ENCODE data around the gene ACKR3. TPM values are rescaled to one million over a fixed set of nuclear protein-coding genes. Genes with fewer than 3 reads are reported as not detected.

The ACKR3 gene
- total RNA-seq, 1 donor from 2014 or later: 0.65 TPM

GRCh38 chr2:236576087-236576486 lies 6.5 kb downstream of the ACKR3 start:
- no peak overlapping the region for H3K27ac Mint-ChIP-seq
- no peak for DNase-seq (ENCODE audit: low spot score)
- no peak overlapping the region for H3K4me3 Mint-ChIP-seq
- H3K27me3 Mint-ChIP-seq (ENCODE audit: insufficient read depth): peaks cover 6% of the 10 kb centered on the region
- peaks cover 2% of the 10 kb centered on the region for H3K36me3 Mint-ChIP-seq (ENCODE audit: low read depth)
- H3K4me1 Mint-ChIP-seq (ENCODE audit: low read depth): no peaks in the 10 kb centered on the region
- H3K9me3 Mint-ChIP-seq: no peaks in the 10 kb centered on the region
- intact Hi-C loops (cut with micrococcal nuclease): no loop called here

- peaks cover 2% of the 10 kb centered on the region for H3K27me3 Mint-ChIP-seq (ENCODE audit: insufficient read depth)
- peaks cover 2% of the 10 kb centered on the region for H3K36me3 Mint-ChIP-seq (ENCODE audit: low read depth)
- no peak overlapping the region for H3K27ac Mint-ChIP-seq
- no peak for DNase-seq (ENCODE audit: low spot score)
- no peak overlapping the region for H3K4me3 Mint-ChIP-seq
- intact Hi-C loops (cut with micrococcal nuclease): no loop called here
- H3K9me3 Mint-ChIP-seq: no peaks in the 10 kb centered on the region
- H3K4me1 Mint-ChIP-seq (ENCODE audit: low read depth): no peaks in the 10 kb centered on the region
Measured at GRCh38 chr2:236576953-236577352, 7.3 kb downstream of the ACKR3 start.

GRCh38 chr2:236577481-236578410 lies 8.1 kb downstream of the ACKR3 start:
- no peak overlapping the region for H3K4me3 Mint-ChIP-seq
- peaks cover 2% of the 10 kb centered on the region for H3K27me3 Mint-ChIP-seq (ENCODE audit: insufficient read depth)
- H3K4me1 Mint-ChIP-seq (ENCODE audit: low read depth): no peaks in the 10 kb centered on the region
- peaks cover 2% of the 10 kb centered on the region for H3K36me3 Mint-ChIP-seq (ENCODE audit: low read depth)
- no peak for DNase-seq (ENCODE audit: low spot score)
- no peak overlapping the region for H3K27ac Mint-ChIP-seq
- intact Hi-C loops (cut with micrococcal nuclease): no loop called here
- H3K9me3 Mint-ChIP-seq: no peaks in the 10 kb centered on the region

DNA sequence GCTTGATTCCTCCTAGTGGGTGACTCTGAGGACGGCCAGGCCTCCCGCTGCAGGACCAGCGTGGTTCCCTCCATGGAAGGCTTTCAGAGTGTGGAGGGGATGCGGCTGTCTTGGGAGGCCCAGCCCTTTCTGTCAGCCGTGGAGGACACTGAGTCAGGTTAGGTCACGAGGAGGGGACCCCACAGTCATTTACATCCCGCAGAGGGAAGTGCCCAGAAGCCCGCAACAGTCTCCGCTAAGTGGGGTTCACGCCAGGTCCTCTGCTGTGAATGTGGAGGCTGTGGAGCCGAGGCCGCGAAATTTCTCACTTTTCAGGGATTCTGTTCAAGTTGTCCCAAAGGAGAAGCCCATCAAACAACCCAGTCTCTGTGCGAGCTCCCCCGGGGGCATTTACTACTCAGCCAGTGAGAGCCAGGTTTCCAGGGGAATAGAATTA lies 8.8 kb downstream of the ACKR3 start:
- Mint-ChIP-seq H3K36me3 (ENCODE audit: low read depth) (peaks cover 2% of the 10 kb centered on the region), H3K27ac (no peak overlapping the region), H3K9me3 (no peaks in the 10 kb centered on the region), H3K27me3 (ENCODE audit: insufficient read depth) (peaks cover 2% of the 10 kb centered on the region), H3K4me1 (ENCODE audit: low read depth) (no peaks in the 10 kb centered on the region), H3K4me3 (no peak overlapping the region)
- intact Hi-C loops (cut with micrococcal nuclease): no loop called here
- DNase-seq (ENCODE audit: low spot score): no peak

DNA sequence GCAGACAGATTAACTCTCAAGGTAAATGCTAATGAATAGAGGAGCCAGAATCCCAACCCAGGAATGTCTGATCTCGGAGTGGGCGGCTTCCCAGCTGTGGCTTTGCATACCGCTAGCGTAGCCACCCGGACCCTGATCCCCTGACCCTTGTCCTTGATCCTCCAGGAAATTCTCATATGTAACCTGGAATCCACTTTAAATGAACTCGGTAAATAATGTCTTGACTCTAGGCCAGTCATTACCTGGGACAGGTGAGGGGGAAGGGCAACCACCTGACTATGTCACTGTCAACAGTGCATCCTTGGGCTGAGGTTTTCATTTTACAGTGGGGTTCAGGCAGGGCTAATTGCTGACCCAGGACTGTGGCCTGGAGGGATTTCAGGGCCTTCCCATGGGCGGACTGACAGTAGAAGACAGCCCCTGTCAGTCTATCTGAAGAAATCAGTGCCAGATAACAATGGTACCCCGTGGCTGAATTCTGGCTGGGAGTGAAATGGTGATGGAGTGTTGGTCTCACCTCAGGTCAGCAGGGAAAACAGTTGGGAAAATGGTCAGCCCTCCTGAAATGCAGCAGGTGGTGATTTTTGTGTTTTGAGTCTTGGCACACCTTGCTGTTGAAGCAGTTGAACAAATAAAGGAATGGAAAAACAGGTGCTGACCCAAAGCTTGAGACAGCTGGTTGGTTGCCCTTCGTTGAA lies 9.6 kb downstream of the ACKR3 start:
- DNase-seq (ENCODE audit: low spot score): no peak
- intact Hi-C loops (cut with micrococcal nuclease): no loop called here
- peaks cover 2% of the 10 kb centered on the region for H3K36me3 Mint-ChIP-seq (ENCODE audit: low read depth)
- H3K27me3 Mint-ChIP-seq (ENCODE audit: insufficient read depth): peaks cover 2% of the 10 kb centered on the region
- H3K27ac Mint-ChIP-seq: no peak overlapping the region
- H3K9me3 Mint-ChIP-seq: no peaks in the 10 kb centered on the region
- no peaks in the 10 kb centered on the region for H3K4me1 Mint-ChIP-seq (ENCODE audit: low read depth)
- H3K4me3 Mint-ChIP-seq: no peak overlapping the region

DNA sequence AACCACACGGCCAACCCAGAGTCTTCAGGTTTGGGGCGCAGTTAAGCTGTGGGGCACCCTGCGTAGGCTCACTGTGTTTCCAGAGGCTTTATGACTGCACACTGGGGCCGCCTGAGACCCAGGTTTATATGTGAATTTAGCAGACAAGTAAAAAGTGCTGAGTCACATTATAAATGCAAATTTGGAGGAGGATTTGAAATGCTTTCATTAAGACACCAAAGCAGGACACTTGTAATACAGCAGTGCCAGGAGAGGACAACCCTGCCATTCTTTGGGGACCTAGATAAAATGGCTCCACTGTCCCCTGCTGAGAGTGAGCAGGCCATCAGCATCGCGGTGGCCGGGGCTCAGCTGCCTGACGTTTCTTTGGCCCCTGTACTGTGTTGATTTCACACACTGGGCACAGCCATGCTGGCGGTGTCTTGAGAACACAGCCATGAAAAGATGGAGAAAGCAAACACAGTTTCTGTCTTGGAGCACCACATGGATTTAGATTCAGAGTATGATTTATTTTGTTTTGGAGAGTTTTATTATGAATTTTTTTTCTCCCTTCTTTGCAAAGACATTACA lies 10.2 kb downstream of the ACKR3 start:
- H3K27me3 Mint-ChIP-seq (ENCODE audit: insufficient read depth): peaks cover 2% of the 10 kb centered on the region
- H3K27ac Mint-ChIP-seq: no peak overlapping the region
- peaks cover 2% of the 10 kb centered on the region for H3K36me3 Mint-ChIP-seq (ENCODE audit: low read depth)
- H3K4me1 Mint-ChIP-seq (ENCODE audit: low read depth): no peaks in the 10 kb centered on the region
- intact Hi-C loops (cut with micrococcal nuclease): no loop called here
- DNase-seq (ENCODE audit: low spot score): no peak
- no peak overlapping the region for H3K4me3 Mint-ChIP-seq
- H3K9me3 Mint-ChIP-seq: no peaks in the 10 kb centered on the region

- no peaks in the 10 kb centered on the region for H3K4me1 Mint-ChIP-seq (ENCODE audit: low read depth)
- intact Hi-C loops (cut with micrococcal nuclease): no loop called here
- H3K4me3 Mint-ChIP-seq: no peak overlapping the region
Measured at GRCh38 chr2:236580746-236581355, 11.2 kb downstream of the ACKR3 start.

DNA sequence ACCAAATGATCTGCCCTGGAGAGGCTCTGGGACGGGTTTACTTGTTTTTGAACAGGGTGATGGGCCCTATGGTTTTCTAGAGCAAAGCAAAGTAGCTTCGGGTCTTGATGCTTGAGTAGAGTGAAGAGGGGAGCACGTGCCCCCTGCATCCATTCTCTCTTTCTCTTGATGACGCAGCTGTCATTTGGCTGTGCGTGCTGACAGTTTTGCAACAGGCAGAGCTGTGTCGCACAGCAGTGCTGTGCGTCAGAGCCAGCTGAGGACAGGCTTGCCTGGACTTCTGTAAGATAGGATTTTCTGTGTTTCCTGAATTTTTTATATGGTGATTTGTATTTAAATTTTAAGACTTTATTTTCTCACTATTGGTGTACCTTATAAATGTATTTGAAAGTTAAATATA lies 11.9 kb downstream of the ACKR3 start:
- Mint-ChIP-seq H3K4me1 (ENCODE audit: low read depth) (no peaks in the 10 kb centered on the region), H3K4me3 (no peak overlapping the region), H3K9me3 (no peaks in the 10 kb centered on the region), H3K36me3 (ENCODE audit: low read depth) (peaks cover 2% of the 10 kb centered on the region), H3K27ac (no peak overlapping the region), H3K27me3 (ENCODE audit: insufficient read depth) (peaks cover 2% of the 10 kb centered on the region)
- intact Hi-C loops (cut with micrococcal nuclease): no loop called here
- no peak for DNase-seq (ENCODE audit: low spot score)

More at GRCh38 chr2:236580746-236581355, 11.2 kb downstream of the ACKR3 start:
- peaks cover 2% of the 10 kb centered on the region for H3K36me3 Mint-ChIP-seq (ENCODE audit: low read depth)
- peaks cover 2% of the 10 kb centered on the region for H3K27me3 Mint-ChIP-seq (ENCODE audit: insufficient read depth)
- H3K9me3 Mint-ChIP-seq: no peaks in the 10 kb centered on the region
- DNase-seq (ENCODE audit: low spot score): no peak
- no peak overlapping the region for H3K27ac Mint-ChIP-seq

DNA sequence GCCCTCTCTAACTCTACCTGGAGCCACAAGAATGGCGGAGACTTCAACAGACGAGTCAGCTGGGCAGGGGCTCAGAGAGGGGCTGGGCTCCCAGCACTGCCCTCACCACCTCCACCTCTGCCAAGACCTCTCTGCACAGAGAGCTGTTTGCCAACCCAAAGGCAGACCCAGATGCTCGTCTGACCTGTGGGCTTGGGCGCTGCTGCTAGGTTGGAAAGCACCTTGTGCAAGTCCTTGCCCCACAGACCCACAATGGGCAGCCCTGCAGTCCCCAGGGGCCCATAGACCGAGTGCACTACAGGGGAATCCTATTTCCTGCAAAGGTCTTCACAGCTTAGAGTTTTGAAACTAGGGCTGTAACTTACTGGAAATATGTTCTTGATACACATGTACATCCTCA lies 13.3 kb downstream of the ACKR3 start:
- intact Hi-C loops (cut with micrococcal nuclease): no loop called here
- H3K9me3 Mint-ChIP-seq: no peaks in the 10 kb centered on the region
- H3K36me3 Mint-ChIP-seq (ENCODE audit: low read depth): peaks cover 2% of the 10 kb centered on the region
- DNase-seq (ENCODE audit: low spot score): no peak
- H3K4me3 Mint-ChIP-seq: no peak overlapping the region
- H3K27me3 Mint-ChIP-seq (ENCODE audit: insufficient read depth): peaks cover 4% of the 10 kb centered on the region
- H3K4me1 Mint-ChIP-seq (ENCODE audit: low read depth): no peaks in the 10 kb centered on the region
- no peak overlapping the region for H3K27ac Mint-ChIP-seq

DNA sequence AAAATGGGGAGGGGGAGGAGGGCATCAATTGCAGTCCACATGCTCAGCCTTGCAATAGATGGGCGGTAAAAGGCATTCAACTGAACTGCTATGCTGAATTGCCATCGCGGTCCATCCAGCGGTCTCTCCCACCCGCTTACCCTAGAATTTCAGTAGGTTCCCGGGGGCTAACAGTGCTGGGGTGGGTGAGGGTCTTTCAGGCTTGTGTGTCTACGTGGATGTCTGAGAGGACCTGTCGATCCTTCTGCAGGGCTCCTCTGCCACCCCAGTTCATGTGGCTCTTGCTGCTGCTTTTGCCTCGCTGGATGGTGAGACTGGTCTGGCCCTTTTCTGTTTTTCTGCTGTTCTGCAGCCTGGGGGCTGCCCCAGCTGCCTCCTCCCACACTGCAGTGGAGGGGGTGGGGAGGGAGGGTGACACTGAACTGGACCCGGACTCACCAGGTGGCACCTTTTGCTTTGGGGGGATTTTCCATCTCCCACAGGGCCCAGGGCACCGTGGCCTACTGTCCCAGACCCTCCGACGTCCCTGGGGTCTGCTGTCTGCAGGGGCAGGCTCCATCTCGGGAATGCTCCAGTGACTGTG lies 14.1 kb downstream of the ACKR3 start:
- intact Hi-C loops (cut with micrococcal nuclease): no loop called here
- Mint-ChIP-seq H3K9me3 (no peaks in the 10 kb centered on the region), H3K4me3 (no peak overlapping the region), H3K27me3 (ENCODE audit: insufficient read depth) (peaks cover 4% of the 10 kb centered on the region), H3K27ac (no peak overlapping the region), H3K36me3 (ENCODE audit: low read depth) (peaks cover 2% of the 10 kb centered on the region), H3K4me1 (ENCODE audit: low read depth) (no peaks in the 10 kb centered on the region)
- no peak for DNase-seq (ENCODE audit: low spot score)

DNA sequence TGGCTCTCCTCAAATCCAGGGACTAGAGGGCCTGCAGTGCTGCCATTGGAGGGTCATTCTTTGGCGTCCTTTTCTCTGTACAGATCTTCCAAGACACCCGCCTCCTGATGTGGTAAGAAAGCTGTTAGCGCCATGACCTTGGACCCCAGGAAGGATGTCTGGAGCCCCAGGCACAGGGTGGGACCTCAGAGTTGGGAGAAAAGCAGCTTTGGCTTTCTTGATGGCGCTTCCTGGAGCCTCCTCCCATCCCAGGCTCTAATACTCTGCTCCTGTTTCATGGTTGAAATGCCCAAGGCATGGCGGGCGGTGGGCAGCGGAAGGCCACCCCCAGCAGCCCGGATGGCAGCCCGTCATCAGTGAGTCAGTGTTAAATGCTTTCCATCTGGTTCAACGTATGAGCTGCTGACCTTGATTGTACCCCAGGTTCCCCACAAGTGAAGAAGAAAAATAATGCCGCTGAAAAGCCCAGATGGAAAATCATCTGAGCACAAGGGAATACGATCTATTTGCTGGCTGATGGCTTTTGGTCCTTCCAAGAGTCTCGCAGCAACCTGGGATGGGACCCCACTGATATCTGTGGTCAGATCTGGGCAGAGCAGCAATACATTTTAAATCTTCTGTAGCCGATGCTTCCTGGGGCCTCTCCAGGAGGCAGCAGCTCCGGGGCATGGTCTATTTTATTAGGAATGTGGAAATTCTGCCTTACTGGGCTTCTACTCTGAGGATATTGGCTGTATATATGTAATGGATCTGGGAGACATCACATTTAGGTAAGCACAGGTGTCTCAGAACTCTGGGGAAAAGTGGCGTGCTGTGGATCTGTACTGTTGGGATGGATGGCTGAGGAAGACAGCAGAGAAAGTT lies 15.1 kb downstream of the ACKR3 start:
- H3K27me3 Mint-ChIP-seq (ENCODE audit: insufficient read depth): peaks cover 4% of the 10 kb centered on the region
- DNase-seq (ENCODE audit: low spot score): no peak
- no peak overlapping the region for H3K27ac Mint-ChIP-seq
- intact Hi-C loops (cut with micrococcal nuclease): no loop called here
- H3K4me1 Mint-ChIP-seq (ENCODE audit: low read depth): no peaks in the 10 kb centered on the region
- H3K36me3 Mint-ChIP-seq (ENCODE audit: low read depth): peaks cover 2% of the 10 kb centered on the region
- no peaks in the 10 kb centered on the region for H3K9me3 Mint-ChIP-seq
- no peak overlapping the region for H3K4me3 Mint-ChIP-seq

GRCh38 chr2:236585966-236586365 lies 16.3 kb downstream of the ACKR3 start:
- Mint-ChIP-seq H3K27me3 (ENCODE audit: insufficient read depth) (peaks cover 4% of the 10 kb centered on the region), H3K36me3 (ENCODE audit: low read depth) (no peaks in the 10 kb centered on the region), H3K27ac (no peak overlapping the region), H3K9me3 (no peaks in the 10 kb centered on the region), H3K4me3 (no peak overlapping the region), H3K4me1 (ENCODE audit: low read depth) (no peaks in the 10 kb centered on the region)
- intact Hi-C loops (cut with micrococcal nuclease): no loop called here
- no peak for DNase-seq (ENCODE audit: low spot score)
